Thymus (tissue), 11 donors: ENCODE results near the gene SYNE1. TPM values are rescaled to one million over a fixed set of nuclear protein-coding genes. Genes with fewer than 3 reads are reported as not detected.
"Not testable (repeated sequence)": the region's sequence is repeated elsewhere in the genome, so short reads cannot be mapped to it uniquely, and the experiment has no call there.

Experiments
- DNase-seq, 9 donors: peaks; one replicate each; pipeline ENCODE4 v3.0.0-alpha.2; 2013; ENCODE audit warnings: low spot score in 9 of 9, low read depth in 6 of 9, missing footprints in 1 of 9
- H3K27ac ChIP-seq, 2 donors: one replicate each; pipeline ENCODE4 v1.5.1; 2013; ENCODE audit warnings: control low read depth in 1 of 2, low read depth in 1 of 2, low read length in 1 of 2, mild to moderate bottlenecking in 1 of 2, moderate library complexity in 1 of 2
- H3K27me3 ChIP-seq, 2 donors: one replicate each; pipeline ENCODE4 v1.5.1; 2013; ENCODE audit warnings: low read length in 1 of 2; ENCODE audit not compliant: control insufficient read depth in 2 of 2, insufficient read depth in 1 of 2
- H3K36me3 ChIP-seq, 2 donors: one replicate each; pipeline ENCODE4 v1.5.1; 2013; ENCODE audit warnings: low read length in 1 of 2, mild to moderate bottlenecking in 1 of 2, moderate library complexity in 1 of 2; ENCODE audit not compliant: control insufficient read depth in 2 of 2, insufficient read depth in 2 of 2
- H3K4me1 ChIP-seq, 2 donors: one replicate each; pipeline ENCODE4 v1.5.1; 2013; ENCODE audit warnings: low read length in 2 of 2; ENCODE audit not compliant: control insufficient read depth in 2 of 2, insufficient read depth in 2 of 2
- H3K4me3 ChIP-seq, 2 donors: one replicate each; pipeline ENCODE4 v1.5.1; 2013; ENCODE audit warnings: low read length in 2 of 2, control low read depth in 1 of 2, mild to moderate bottlenecking in 1 of 2
- H3K9me3 ChIP-seq, 2 donors: one replicate each; pipeline ENCODE4 v1.5.1; 2013; ENCODE audit warnings: low read length in 1 of 2, mild to moderate bottlenecking in 1 of 2; ENCODE audit not compliant: control insufficient read depth in 2 of 2, insufficient read depth in 1 of 2
- WGBS: extraction: QIAGEN DNeasy Blood & Tissue Kit; methylation state at CpG from one replicate; pipeline ENCODE4 v1.1.7; 2013; 5-methylcytosine and 5-hydroxymethylcytosine counted together
- polyA plus RNA-seq: library from polyadenylated mRNA; stranded (reverse); fragments of 200-250 nt; gene quantifications from one replicate; pipeline ENCODE4 v1.2.3, GENCODE V29; 2013
- total RNA-seq: library from RNA; stranded (reverse); fragments of 120-200 nt; gene quantifications from one replicate; pipeline ENCODE4 v1.2.4, GENCODE V29; 2013
- donor health status: healthy.

The SYNE1 gene
- total and polyA plus RNA-seq, 2 donors: 49.6 to 55.1 TPM

GRCh38 chr6:152441902-152442301 lies 195.3 kb downstream of the SYNE1 start:
- DNase-seq: no peak
- Histone ChIP-seq H3K4me3 (no peak overlapping the region), H3K27ac (no peak overlapping the region), H3K36me3 (no peaks in the 10 kb centered on the region), H3K27me3 (no peaks in the 10 kb centered on the region), H3K4me1 (no peaks in the 10 kb centered on the region), H3K9me3 (no peaks in the 10 kb centered on the region)
- WGBS: 97% methylated on average over 15 of the region's 15 CpGs

GRCh38 chr6:152435816-152436215 lies 201.3 kb downstream of the SYNE1 start:
- Histone ChIP-seq H3K36me3 (no peaks in the 10 kb centered on the region), H3K27me3 (no peaks in the 10 kb centered on the region)
- WGBS: 95% methylated on average over 3 of the region's 3 CpGs

GRCh38 chr6:152432758-152433157 lies 204.4 kb downstream of the SYNE1 start:
- WGBS: 88% methylated on average over 2 of the region's 2 CpGs
- no peak overlapping the region for H3K27ac ChIP-seq
- no peaks in the 10 kb centered on the region for H3K27me3 ChIP-seq
- no peak overlapping the region for H3K4me3 ChIP-seq
- DNase-seq: no peak
- H3K9me3 ChIP-seq: no peaks in the 10 kb centered on the region
- no peaks in the 10 kb centered on the region for H3K4me1 ChIP-seq
- H3K36me3 ChIP-seq: no peaks in the 10 kb centered on the region

More at GRCh38 chr6:152435816-152436215, 201.3 kb downstream of the SYNE1 start:
- H3K4me1 ChIP-seq: no peaks in the 10 kb centered on the region
- no peak for DNase-seq
- no peak overlapping the region for H3K27ac ChIP-seq
- H3K4me3 ChIP-seq: no peak overlapping the region
- H3K9me3 ChIP-seq: no peaks in the 10 kb centered on the region

GRCh38 chr6:152428126-152428525 lies 209.0 kb downstream of the SYNE1 start:
- no peaks in the 10 kb centered on the region for H3K27me3 ChIP-seq
- WGBS: 95% methylated on average over 11 of the region's 11 CpGs
- H3K27ac ChIP-seq: no peak overlapping the region
- DNase-seq: no peak
- no peaks in the 10 kb centered on the region for H3K36me3 ChIP-seq
- H3K4me1 ChIP-seq: no peaks in the 10 kb centered on the region
- H3K4me3 ChIP-seq: no peak overlapping the region
- no peaks in the 10 kb centered on the region for H3K9me3 ChIP-seq

- no peak for DNase-seq
- Histone ChIP-seq H3K36me3 (no peaks in the 10 kb centered on the region), H3K27me3 (no peaks in the 10 kb centered on the region), H3K4me3 (no peak overlapping the region), H3K9me3 (no peaks in the 10 kb centered on the region), H3K27ac (no peak overlapping the region), H3K4me1 (no peaks in the 10 kb centered on the region)
- 88% methylated on average over 6 of the region's 6 CpGs for WGBS
These were observed 210.9 kb downstream of the SYNE1 start for GRCh38 chr6:152426276-152426675.

GRCh38 chr6:152423216-152424103 lies 213.7 kb downstream of the SYNE1 start:
- H3K27me3 ChIP-seq: no peaks in the 10 kb centered on the region
- H3K36me3 ChIP-seq: no peaks in the 10 kb centered on the region
- no peaks in the 10 kb centered on the region for H3K4me1 ChIP-seq
- no peak overlapping the region for H3K4me3 ChIP-seq
- 89% methylated on average over 3 of the region's 3 CpGs for WGBS
- no peak for DNase-seq
- no peak overlapping the region for H3K27ac ChIP-seq
- H3K9me3 ChIP-seq: no peaks in the 10 kb centered on the region

- 96% methylated on average over 2 of the region's 2 CpGs for WGBS
- not testable (repeated sequence) for H3K36me3 ChIP-seq, H3K27ac ChIP-seq, H3K4me3 ChIP-seq, H3K9me3 ChIP-seq, H3K4me1 ChIP-seq, DNase-seq, H3K27me3 ChIP-seq
These were observed 215.7 kb downstream of the SYNE1 start for GRCh38 chr6:152421496-152421895.

GRCh38 chr6:152420696-152421095 lies 216.5 kb downstream of the SYNE1 start:
- Histone ChIP-seq H3K4me1 (no peaks in the 10 kb centered on the region), H3K4me3 (no peak overlapping the region), H3K9me3 (no peaks in the 10 kb centered on the region), H3K27me3 (no peaks in the 10 kb centered on the region), H3K27ac (no peak overlapping the region), H3K36me3 (no peaks in the 10 kb centered on the region)
- no peak for DNase-seq

- no peak overlapping the region for H3K27ac ChIP-seq
- no peaks in the 10 kb centered on the region for H3K36me3 ChIP-seq
- no peaks in the 10 kb centered on the region for H3K4me1 ChIP-seq
- no peaks in the 10 kb centered on the region for H3K9me3 ChIP-seq
- DNase-seq: no peak
- H3K27me3 ChIP-seq: no peaks in the 10 kb centered on the region
- no peak overlapping the region for H3K4me3 ChIP-seq
These were observed 218.6 kb downstream of the SYNE1 start for GRCh38 chr6:152418551-152418950.
